ENCODE measurements around the gene HNRNPUL1.

HNRNPUL1 gene

DNA sequence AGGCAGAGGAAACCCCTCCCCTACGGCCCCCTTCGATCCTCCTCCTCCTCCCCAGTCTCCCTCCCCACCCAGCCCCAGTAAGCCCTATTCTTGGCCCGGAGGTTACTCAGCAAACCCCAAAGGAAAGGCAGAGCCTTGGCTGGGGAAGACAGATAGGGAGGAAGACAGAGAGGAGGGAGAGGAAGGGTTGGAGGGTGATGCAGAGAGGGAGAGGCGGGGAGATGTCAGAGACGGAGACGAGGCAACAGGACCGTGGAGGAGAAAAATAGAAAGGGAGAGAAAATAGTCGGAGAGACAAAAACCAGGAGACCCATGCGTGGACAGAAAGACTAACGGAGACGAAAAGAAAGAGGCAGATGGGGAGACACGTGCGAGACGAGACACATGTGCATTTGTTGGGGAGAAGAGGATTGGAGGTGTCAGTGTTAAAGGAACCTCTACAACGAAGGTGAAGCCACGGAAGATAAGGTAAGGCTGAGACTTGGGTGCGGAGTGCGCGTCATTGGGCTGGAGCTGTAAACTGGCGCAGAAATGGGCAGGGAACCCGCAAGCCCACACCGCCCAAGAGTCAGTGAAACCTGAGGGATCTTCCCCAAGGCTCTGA, 86.7 kb downstream of the HNRNPUL1 start:
- Histone ChIP-seq H4K8ac (ENCODE audit: low read depth, low read length) (no peak overlapping the region), H3K27ac (replicated peaks; ENCODE audit: low read length) (no peak overlapping the region), H2BK120ac (ENCODE audit: low read depth, low read length) (no peak overlapping the region), H3K9ac (ENCODE audit: low read depth, low read length, poor library complexity) (peak overlapping the region; percentile 44), H3K36me3 (replicated peaks in 1 of 2; ENCODE audit: control insufficient read depth in 2 of 2, insufficient read depth in 2 of 2, low read length in 2 of 2) (peaks cover 0 to 6% of the 10 kb centered on the region in 2 donors), H2AFZ (ENCODE audit: low read length) (peak overlapping the region; percentile 99), H2AK5ac (ENCODE audit: low read depth, low read length) (no peak overlapping the region), H2BK15ac (ENCODE audit: low read length) (no peak overlapping the region), H3K23ac (ENCODE audit: low read depth, low read length, poor library complexity) (peak overlapping the region; percentile 48), H3K4me1 (ENCODE audit: control insufficient read depth in 2 of 2, insufficient read depth in 1 of 2, low read depth in 1 of 2, low read length in 2 of 2) (peaks cover 14 to 23% of the 10 kb centered on the region in 2 donors), H3K14ac (ENCODE audit: low read length) (no peak overlapping the region), H3K4ac (ENCODE audit: low read length) (no peak overlapping the region), H3K9me3 (replicated peaks in 1 of 2; ENCODE audit: control insufficient read depth in 2 of 2, insufficient read depth in 1 of 2, low read depth in 1 of 2, low read length in 2 of 2) (peaks cover 0 to 1% of the 10 kb centered on the region in 2 donors), H4K91ac (ENCODE audit: low read depth, low read length, poor library complexity) (no peak overlapping the region), H3K4me2 (ENCODE audit: insufficient read depth, low read length, poor library complexity, severe bottlenecking) (peak overlapping the region; percentile 92), H3K4me3 (ENCODE audit: low read length in 2 of 2) (peak overlapping the region; percentile 53 to 73), H2BK5ac (ENCODE audit: low read length) (no peak overlapping the region), H3K18ac (ENCODE audit: low read length) (peak overlapping the region; percentile 15), H3K27me3 (ENCODE audit: control insufficient read depth in 3 of 3, insufficient read depth in 3 of 3, low read depth in 1 of 3, low read length in 3 of 3) (peaks cover 0 to 46% (median 25%) of the 10 kb centered on the region in 3 experiments), H2BK12ac (ENCODE audit: low read length) (no peak overlapping the region), H3K79me1 (ENCODE audit: low read depth, low read length) (no peaks in the 10 kb centered on the region)
- no CpG with 5 or more reads among the region's 22 CpGs for WGBS, 2 donors (ENCODE audit: extremely low coverage in 2 of 2, insufficient read length in 2 of 2, insufficient replicate concordance in 1 of 2)
- DNase-seq (ENCODE audit: low spot score): no peak

DNA sequence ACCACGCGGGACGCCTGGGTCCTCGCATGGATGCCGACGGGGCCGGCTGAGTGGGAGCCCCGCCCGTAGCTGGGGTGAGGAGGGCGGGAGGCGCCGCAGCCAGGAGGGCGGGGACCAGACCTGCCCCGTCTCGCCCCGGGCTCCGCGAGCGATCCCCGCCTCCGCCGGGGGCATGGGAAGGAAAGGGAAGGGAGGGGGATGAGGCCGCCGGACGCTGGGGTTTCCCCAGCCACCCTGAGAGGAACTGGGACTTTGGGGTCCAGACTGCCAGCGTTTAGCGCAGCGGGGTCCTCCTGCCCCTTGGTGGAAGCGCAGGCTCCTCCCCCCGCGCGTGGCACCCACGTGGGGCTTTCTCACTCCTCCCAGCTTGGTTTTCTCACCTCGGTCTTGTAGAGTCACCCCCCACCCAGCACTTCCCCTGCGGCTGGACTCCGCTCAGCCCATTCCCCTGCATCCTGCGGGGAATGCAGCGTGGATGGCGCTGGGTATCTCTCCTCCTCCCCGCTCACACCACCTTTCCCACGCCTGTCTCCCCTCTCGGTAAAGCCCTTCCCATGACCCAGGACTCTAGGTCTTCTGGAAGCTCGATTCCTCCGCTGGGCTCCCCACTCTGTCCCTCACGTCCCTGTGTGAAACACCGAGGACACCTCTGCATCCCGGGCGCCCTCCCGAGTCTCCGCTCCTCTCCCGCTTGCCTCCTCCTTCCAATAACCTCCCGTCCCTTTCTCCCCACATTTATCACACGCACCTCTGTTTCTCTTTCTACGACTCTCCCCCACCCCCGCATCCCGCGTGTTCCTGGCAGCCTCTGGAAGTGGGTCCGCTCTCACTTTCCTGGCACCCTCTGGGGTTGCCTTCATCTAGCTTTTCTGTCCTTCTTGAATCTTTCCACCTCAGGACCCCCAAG, 87.4 kb downstream of the HNRNPUL1 start:
- H2BK15ac ChIP-seq (ENCODE audit: low read length): peak overlapping the region; percentile 71
- DNase-seq (ENCODE audit: low spot score): no peak
- H3K14ac ChIP-seq (ENCODE audit: low read length): no peak overlapping the region
- no peak overlapping the region for H4K8ac ChIP-seq (ENCODE audit: low read depth, low read length)
- H3K4me3 ChIP-seq (ENCODE audit: low read length in 2 of 2): peak overlapping the region; percentile 73 to 81
- H2AFZ ChIP-seq (ENCODE audit: low read length): peak overlapping the region; percentile 99
- no CpG with 5 or more reads among the region's 58 CpGs for WGBS, 2 donors (ENCODE audit: extremely low coverage in 2 of 2, insufficient read length in 2 of 2, insufficient replicate concordance in 1 of 2)
- no peak overlapping the region for H3K27ac ChIP-seq (replicated peaks; ENCODE audit: low read length)
- peak overlapping the region; percentile 59 for H3K18ac ChIP-seq (ENCODE audit: low read length)
- no peaks in the 10 kb centered on the region for H3K79me1 ChIP-seq (ENCODE audit: low read depth, low read length)
- peak overlapping the region; percentile 44 for H3K9ac ChIP-seq (ENCODE audit: low read depth, low read length, poor library complexity)
- no peak overlapping the region for H2BK12ac ChIP-seq (ENCODE audit: low read length)
- no peak overlapping the region for H2BK120ac ChIP-seq (ENCODE audit: low read depth, low read length)
- H2BK5ac ChIP-seq (ENCODE audit: low read length): peak overlapping the region; percentile 87
- no peak overlapping the region for H4K91ac ChIP-seq (ENCODE audit: low read depth, low read length, poor library complexity)
- H3K4me2 ChIP-seq (ENCODE audit: insufficient read depth, low read length, poor library complexity, severe bottlenecking): peak overlapping the region; percentile 92
- no peak overlapping the region for H3K4ac ChIP-seq (ENCODE audit: low read length)
- H2AK5ac ChIP-seq (ENCODE audit: low read depth, low read length): peak overlapping the region; percentile 75
- H3K9me3 ChIP-seq (replicated peaks in 1 of 2; ENCODE audit: control insufficient read depth in 2 of 2, insufficient read depth in 1 of 2, low read depth in 1 of 2, low read length in 2 of 2): peaks cover 0 to 1% of the 10 kb centered on the region in 2 donors
- H3K36me3 ChIP-seq (replicated peaks in 1 of 2; ENCODE audit: control insufficient read depth in 2 of 2, insufficient read depth in 2 of 2, low read length in 2 of 2): peaks cover 0 to 6% of the 10 kb centered on the region in 2 donors
- peaks cover 14 to 23% of the 10 kb centered on the region in 2 donors for H3K4me1 ChIP-seq (ENCODE audit: control insufficient read depth in 2 of 2, insufficient read depth in 1 of 2, low read depth in 1 of 2, low read length in 2 of 2)
- peak overlapping the region; percentile 44 for H3K23ac ChIP-seq (ENCODE audit: low read depth, low read length, poor library complexity)
- H3K27me3 ChIP-seq (ENCODE audit: control insufficient read depth in 3 of 3, insufficient read depth in 3 of 3, low read depth in 1 of 3, low read length in 3 of 3): peaks cover 0 to 46% (median 25%) of the 10 kb centered on the region in 3 experiments

DNA sequence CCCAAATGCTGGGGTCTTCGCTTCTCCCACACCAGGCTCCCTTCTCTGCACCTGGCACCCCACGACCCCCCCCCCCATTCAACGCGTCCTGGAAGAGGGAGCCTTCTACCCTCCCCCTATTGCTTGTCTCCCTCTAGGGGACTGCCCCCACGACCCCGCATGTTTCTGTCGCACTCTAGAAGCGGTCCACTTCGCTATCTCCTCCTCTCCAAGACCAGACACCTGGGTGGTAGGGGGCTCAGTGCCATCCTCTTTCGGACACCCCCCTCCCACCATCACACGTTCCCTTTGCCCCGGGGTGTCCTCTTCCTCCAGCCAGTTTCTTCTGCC, 88.1 kb downstream of the HNRNPUL1 start:
- Histone ChIP-seq H3K14ac (ENCODE audit: low read length) (peak overlapping the region; percentile 17), H2AFZ (ENCODE audit: low read length) (peak overlapping the region; percentile 99), H3K27ac (replicated peaks; ENCODE audit: low read length) (no peak overlapping the region), H2BK15ac (ENCODE audit: low read length) (peak overlapping the region; percentile 71), H3K23ac (ENCODE audit: low read depth, low read length, poor library complexity) (peak overlapping the region; percentile 95), H3K79me1 (ENCODE audit: low read depth, low read length) (no peaks in the 10 kb centered on the region), H2BK5ac (ENCODE audit: low read length) (no peak overlapping the region), H2AK5ac (ENCODE audit: low read depth, low read length) (no peak overlapping the region), H3K4me1 (ENCODE audit: control insufficient read depth in 2 of 2, insufficient read depth in 1 of 2, low read depth in 1 of 2, low read length in 2 of 2) (peaks cover 14 to 23% of the 10 kb centered on the region in 2 donors), H3K27me3 (ENCODE audit: control insufficient read depth in 3 of 3, insufficient read depth in 3 of 3, low read depth in 1 of 3, low read length in 3 of 3) (peaks cover 0 to 46% (median 25%) of the 10 kb centered on the region in 3 experiments), H3K36me3 (replicated peaks in 1 of 2; ENCODE audit: control insufficient read depth in 2 of 2, insufficient read depth in 2 of 2, low read length in 2 of 2) (peaks cover 0 to 2% of the 10 kb centered on the region in 2 donors), H2BK12ac (ENCODE audit: low read length) (no peak overlapping the region), H3K9me3 (replicated peaks in 1 of 2; ENCODE audit: control insufficient read depth in 2 of 2, insufficient read depth in 1 of 2, low read depth in 1 of 2, low read length in 2 of 2) (peaks cover 0 to 1% of the 10 kb centered on the region in 2 donors), H4K8ac (ENCODE audit: low read depth, low read length) (no peak overlapping the region), H2BK120ac (ENCODE audit: low read depth, low read length) (no peak overlapping the region), H3K18ac (ENCODE audit: low read length) (no peak overlapping the region), H3K4ac (ENCODE audit: low read length) (no peak overlapping the region), H3K9ac (ENCODE audit: low read depth, low read length, poor library complexity) (no peak overlapping the region), H4K91ac (ENCODE audit: low read depth, low read length, poor library complexity) (no peak overlapping the region), H3K4me3 (ENCODE audit: low read length in 2 of 2) (peak overlapping the region; percentile 73 to 81), H3K4me2 (ENCODE audit: insufficient read depth, low read length, poor library complexity, severe bottlenecking) (peak overlapping the region; percentile 92)
- WGBS, 2 donors (ENCODE audit: extremely low coverage in 2 of 2, insufficient read length in 2 of 2, insufficient replicate concordance in 1 of 2): no CpG with 5 or more reads among the region's 12 CpGs
- no peak for DNase-seq (ENCODE audit: low spot score)

Measured in neuronal stem cell (in vitro differentiated cells).